Umbilical cord (tissue), 2 donors: ENCODE measurements around the gene SMARCC2. TPM values are rescaled to one million over a fixed set of nuclear protein-coding genes. Genes with fewer than 3 reads are reported as not detected.

Experiments used
- DNase-seq: peaks from one replicate; pipeline ENCODE4 v3.0.0-alpha.2; 2015; ENCODE audit warnings: low spot score
- total RNA-seq: library from RNA; depleted of rRNA; stranded (reverse); fragments of >200 nt; gene quantifications from one replicate; pipeline ENCODE4 v1.2.3, GENCODE V29; 2014; ENCODE audit warnings: low replicate concordance; ENCODE audit not compliant: insufficient read depth

Gene SMARCC2
- 37.6 TPM for total RNA-seq

- peak; percentile 88 for DNase-seq
These were observed at the start of gene SMARCC2 for GRCh38 chr12:56189099-56189917. TSS of gene SMARCC2 (minus strand) at chr12:56189483. CDS start at chr12:56189461, 22 bp downstream.

- DNase-seq, result no peak
These were observed 48.3 kb upstream of the SMARCC2 start for GRCh38 chr12:56237552-56237951.

- no peak for DNase-seq
These were observed 47.7 kb upstream of the SMARCC2 start for GRCh38 chr12:56236985-56237384.

- DNase-seq, result no peak
These were observed 46.8 kb upstream of the SMARCC2 start for GRCh38 chr12:56236091-56236490.

- no peak for DNase-seq
These were observed 45.6 kb upstream of the SMARCC2 start for GRCh38 chr12:56234746-56235436.

GRCh38 chr12:56231184-56231582, 41.9 kb upstream of the SMARCC2 start:
- no peak for DNase-seq

- DNase-seq, result no peak
These were observed 41.3 kb upstream of the SMARCC2 start for GRCh38 chr12:56230432-56231183.

- no peak for DNase-seq
These were observed 40.7 kb upstream of the SMARCC2 start, which contains the start of gene SLC39A5 for GRCh38 chr12:56229916-56230431. TSS of gene SLC39A5 (plus strand) at chr12:56230051. CDS start at chr12:56231275, 1,224 bp downstream.

GRCh38 chr12:56229082-56229481, 39.8 kb upstream of the SMARCC2 start:
- DNase-seq, result no peak

GRCh38 chr12:56224954-56225353, 35.7 kb upstream of the SMARCC2 start:
- no peak for DNase-seq

GRCh38 chr12:56224102-56224701, 34.9 kb upstream of the SMARCC2 start, which contains the start of gene NABP2:
TSS of gene NABP2 (plus strand) at chr12:56224342. CDS start at chr12:56224857, 515 bp downstream.
- peak; percentile 99 for DNase-seq

- no peak for DNase-seq
These were observed 34.4 kb upstream of the SMARCC2 start for GRCh38 chr12:56223571-56224101.

- DNase-seq, result no peak
These were observed 33.2 kb upstream of the SMARCC2 start for GRCh38 chr12:56222531-56222895.

GRCh38 chr12:56221757-56222530, 32.7 kb upstream of the SMARCC2 start, which contains the start of gene RNF41:
TSS of gene RNF41 (minus strand) at chr12:56221922. CDS start at chr12:56214047, 7,875 bp downstream.
- DNase-seq, result peak; percentile 99

GRCh38 chr12:56221232-56221756, 32.0 kb upstream of the SMARCC2 start:
- peak; percentile 91 for DNase-seq

GRCh38 chr12:56220611-56221231, 31.4 kb upstream of the SMARCC2 start:
- no peak for DNase-seq

- DNase-seq, result no peak
These were observed 30.6 kb upstream of the SMARCC2 start for GRCh38 chr12:56219840-56220239.

GRCh38 chr12:56216461-56216860, 27.2 kb upstream of the SMARCC2 start:
- DNase-seq, result no peak

- DNase-seq, result no peak
These were observed 24.6 kb upstream of the SMARCC2 start for GRCh38 chr12:56213878-56214277.
